Tibial nerve (tissue), 3 donors: ENCODE results near the gene C11orf58.

ENCODE experiments used
- POLR2A ChIP-seq, 2 donors: fragments of 450-650 bp; IDR thresholded peaks; one replicate each; pipeline ENCODE4 v1.6.1; 2017; ENCODE audit warnings: antibody characterized with exemption in 2 of 2, mild to moderate bottlenecking in 2 of 2, moderate library complexity in 2 of 2
- TF ChIP-seq, protein P1 (sequence below), 5 experiments: fragments of 200-600 bp in 3 of 5; fragments of 450-650 bp in 2 of 5; sonication (generic) in 3 of 5; IDR thresholded peaks; one replicate each; pipeline ENCODE4 v1.5.1; 2016 to 2019; ENCODE audit warnings: antibody characterized with exemption in 5 of 5, mild to moderate bottlenecking in 3 of 5, moderate library complexity in 2 of 5

DNA sequence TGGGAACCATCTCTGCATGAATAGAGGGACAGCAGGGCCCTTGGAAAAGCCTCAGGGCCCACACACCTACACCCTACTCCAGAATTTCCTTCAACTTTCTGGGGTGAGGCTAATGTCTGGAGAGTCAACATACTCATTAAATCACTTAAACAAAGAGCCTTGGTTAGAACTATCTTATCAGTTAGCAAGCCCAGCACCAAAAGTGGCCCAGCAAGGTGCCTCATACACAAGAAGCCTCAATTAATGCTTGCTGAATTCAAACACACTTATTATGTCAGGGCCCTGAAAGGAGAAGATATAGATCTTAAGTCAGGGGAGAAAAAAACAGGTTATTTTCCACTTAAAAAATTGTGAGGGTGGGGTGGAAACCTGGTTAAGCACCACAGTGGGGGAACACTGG, 61.4 kb downstream of the C11orf58 start:
- TF ChIP-seq, protein P1, sequence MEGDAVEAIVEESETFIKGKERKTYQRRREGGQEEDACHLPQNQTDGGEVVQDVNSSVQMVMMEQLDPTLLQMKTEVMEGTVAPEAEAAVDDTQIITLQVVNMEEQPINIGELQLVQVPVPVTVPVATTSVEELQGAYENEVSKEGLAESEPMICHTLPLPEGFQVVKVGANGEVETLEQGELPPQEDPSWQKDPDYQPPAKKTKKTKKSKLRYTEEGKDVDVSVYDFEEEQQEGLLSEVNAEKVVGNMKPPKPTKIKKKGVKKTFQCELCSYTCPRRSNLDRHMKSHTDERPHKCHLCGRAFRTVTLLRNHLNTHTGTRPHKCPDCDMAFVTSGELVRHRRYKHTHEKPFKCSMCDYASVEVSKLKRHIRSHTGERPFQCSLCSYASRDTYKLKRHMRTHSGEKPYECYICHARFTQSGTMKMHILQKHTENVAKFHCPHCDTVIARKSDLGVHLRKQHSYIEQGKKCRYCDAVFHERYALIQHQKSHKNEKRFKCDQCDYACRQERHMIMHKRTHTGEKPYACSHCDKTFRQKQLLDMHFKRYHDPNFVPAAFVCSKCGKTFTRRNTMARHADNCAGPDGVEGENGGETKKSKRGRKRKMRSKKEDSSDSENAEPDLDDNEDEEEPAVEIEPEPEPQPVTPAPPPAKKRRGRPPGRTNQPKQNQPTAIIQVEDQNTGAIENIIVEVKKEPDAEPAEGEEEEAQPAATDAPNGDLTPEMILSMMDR (IDR thresholded peaks at IDR 0.05), result no peak
- TF ChIP-seq POLR2A (IDR thresholded peaks at IDR 0.05), result no peak
